Effector memory CD8-positive, alpha-beta T cell (primary cell): ENCODE measurements around the gene SLC25A38.
"Not testable (repeated sequence)": the region's sequence is repeated elsewhere in the genome, so short reads cannot be mapped to it uniquely, and the experiment has no call there.

Experiments used
- ATAC-seq: fragments of 150-1000 bp; cut with Tn5 transposase; replicated peaks from 2 replicates; pipeline ENCODE4 v1.10.0; 2021; ENCODE audit warnings: mild to moderate bottlenecking, moderate library complexity
- DNase-seq, 3 experiments: peaks; one replicate each; pipeline ENCODE4 v3.0.0; 2021
- H3K27ac Mint-ChIP-seq, 2 donors: one replicate each; pipeline ENCODE4 v1.8.0; 2022; ENCODE audit warnings: mild to moderate bottlenecking in 2 of 2, mixed read lengths in 2 of 2, moderate library complexity in 2 of 2
- H3K27me3 Mint-ChIP-seq, 2 donors: one replicate each; pipeline ENCODE4 v1.8.0; 2022; ENCODE audit warnings: mixed read lengths in 2 of 2
- H3K36me3 Mint-ChIP-seq: one replicate; pipeline ENCODE4 v1.8.0; 2022; ENCODE audit warnings: mild to moderate bottlenecking, moderate library complexity, mixed read lengths; ENCODE audit not compliant: insufficient read depth
- H3K4me1 Mint-ChIP-seq, 2 donors: one replicate each; pipeline ENCODE4 v1.8.0; 2022; ENCODE audit warnings: low read depth in 2 of 2, mixed read lengths in 2 of 2
- H3K4me3 Mint-ChIP-seq, 2 donors: one replicate each; pipeline ENCODE4 v1.8.0; 2022; ENCODE audit warnings: mild to moderate bottlenecking in 2 of 2, mixed read lengths in 2 of 2, moderate library complexity in 2 of 2
- H3K9me3 Mint-ChIP-seq, 2 donors: one replicate each; pipeline ENCODE4 v1.8.0; 2022; ENCODE audit warnings: mixed read lengths in 2 of 2

Gene SLC25A38

DNA sequence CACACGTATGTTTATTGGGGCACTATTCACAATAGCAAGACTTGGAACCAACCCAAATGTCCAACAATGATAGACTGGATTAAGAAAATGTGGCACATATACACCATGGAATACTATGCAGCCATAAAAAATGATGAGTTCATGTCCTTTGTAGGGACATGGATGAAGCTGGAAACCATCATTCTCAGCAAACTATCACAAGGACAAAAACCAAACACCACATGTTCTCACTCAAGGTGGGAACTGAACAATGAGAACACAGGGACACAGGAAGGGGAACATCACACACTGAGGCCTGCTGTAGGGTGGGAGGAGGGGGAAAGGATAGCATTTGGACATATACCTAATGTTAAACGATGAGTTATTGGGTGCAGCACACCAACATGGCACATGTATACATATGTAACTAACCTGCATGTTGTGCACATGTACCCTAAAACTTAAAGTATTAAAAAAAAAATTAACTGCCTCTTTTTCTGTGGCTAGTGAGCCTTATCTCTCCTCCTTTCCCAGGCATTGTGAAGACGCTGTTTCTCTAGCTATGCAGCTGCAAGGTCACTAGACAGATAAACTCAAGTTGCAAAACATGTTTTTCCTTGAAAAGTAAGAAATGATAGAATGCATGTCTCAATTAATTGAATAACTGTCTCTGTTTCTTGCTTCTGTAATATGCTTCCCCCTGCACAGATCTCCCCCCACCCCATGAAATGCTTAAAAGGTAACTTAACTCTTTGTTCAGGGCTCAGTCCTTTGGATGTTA is 29.8 kb upstream of the SLC25A38 start:
- DNase-seq, H3K9me3 Mint-ChIP-seq, H3K36me3 Mint-ChIP-seq, ATAC-seq, H3K27me3 Mint-ChIP-seq, H3K27ac Mint-ChIP-seq, H3K4me3 Mint-ChIP-seq: not testable (repeated sequence)
- peaks cover 8 to 11% of the 10 kb centered on the region in 2 donors for H3K4me1 Mint-ChIP-seq

GRCh38 chr3:39358333-39358732 is 24.8 kb upstream of the SLC25A38 start:
- ATAC-seq: peak; percentile 20
- no peak overlapping the region for H3K27ac Mint-ChIP-seq
- peaks cover 0 to 1% of the 10 kb centered on the region in 2 donors for H3K9me3 Mint-ChIP-seq
- peaks cover 29 to 43% of the 10 kb centered on the region in 2 donors for H3K4me1 Mint-ChIP-seq
- peaks cover 0 to 7% of the 10 kb centered on the region in 2 donors for H3K27me3 Mint-ChIP-seq
- H3K36me3 Mint-ChIP-seq: no peaks in the 10 kb centered on the region
- H3K4me3 Mint-ChIP-seq: no peak overlapping the region
- no peak for DNase-seq

DNA sequence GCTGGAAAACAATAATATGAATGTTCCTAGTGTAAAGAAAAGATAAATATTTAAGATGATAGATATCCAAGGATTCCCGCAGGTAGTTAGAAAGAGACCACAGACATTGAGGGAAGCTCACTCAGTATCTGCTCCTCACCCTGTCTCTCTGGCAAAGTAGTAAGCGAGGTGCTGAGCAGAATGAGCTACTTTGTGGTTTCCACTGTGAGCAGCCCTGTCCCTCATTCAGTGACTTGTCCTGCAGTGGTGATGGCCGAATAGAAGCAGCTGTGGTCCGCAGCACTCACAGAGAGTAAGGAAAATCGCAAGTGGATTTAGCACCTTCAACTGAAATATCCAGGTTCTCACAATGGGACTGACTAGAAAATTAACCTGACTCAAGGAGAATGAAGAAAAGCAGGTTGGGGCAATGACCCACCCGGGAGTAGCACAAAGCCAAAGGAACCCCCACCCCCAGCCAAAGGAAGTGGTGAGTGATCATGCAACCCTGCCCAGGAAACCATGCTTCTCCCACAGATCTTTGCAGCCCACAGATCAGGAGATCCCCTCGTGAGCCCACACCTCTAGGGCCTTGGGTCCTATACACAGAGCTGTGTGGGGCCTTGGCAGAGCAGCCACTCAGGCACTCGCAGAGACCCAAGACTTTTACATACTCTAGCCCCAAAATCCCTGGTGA is 21.8 kb upstream of the SLC25A38 start:
- peak overlapping the region; percentile 1 to 90 for H3K27ac Mint-ChIP-seq
- peak overlapping the region; percentile 9 to 61 for H3K4me3 Mint-ChIP-seq
- peaks cover 0 to 4% of the 10 kb centered on the region in 2 donors for H3K27me3 Mint-ChIP-seq
- DNase-seq (peak in 2 of 3 experiments; percentile 41), ATAC-seq (peak; percentile 95)
- H3K4me1 Mint-ChIP-seq: peaks cover 29 to 43% of the 10 kb centered on the region in 2 donors
- H3K9me3 Mint-ChIP-seq: peaks cover 0 to 1% of the 10 kb centered on the region in 2 donors
- no peaks in the 10 kb centered on the region for H3K36me3 Mint-ChIP-seq

- ATAC-seq (no peak), DNase-seq (no peak)
- Mint-ChIP-seq H3K9me3 (peaks cover 0 to 1% of the 10 kb centered on the region in 2 donors), H3K4me1 (peaks cover 29 to 42% of the 10 kb centered on the region in 2 donors), H3K27me3 (peaks cover 0 to 4% of the 10 kb centered on the region in 2 donors), H3K36me3 (no peaks in the 10 kb centered on the region), H3K27ac (peak overlapping the region; percentile 1 to 90), H3K4me3 (peak overlapping the region; percentile 1 to 61)
Observed at GRCh38 chr3:39362192-39362591, 21.0 kb upstream of the SLC25A38 start.

GRCh38 chr3:39362812-39363211 is 20.4 kb upstream of the SLC25A38 start:
- H3K27ac Mint-ChIP-seq: peak overlapping the region; percentile 1 to 90
- ATAC-seq: no peak
- no peak for DNase-seq
- no peak overlapping the region for H3K4me3 Mint-ChIP-seq
- peaks cover 0 to 4% of the 10 kb centered on the region in 2 donors for H3K27me3 Mint-ChIP-seq
- no peaks in the 10 kb centered on the region for H3K36me3 Mint-ChIP-seq
- peaks cover 0 to 1% of the 10 kb centered on the region in 2 donors for H3K9me3 Mint-ChIP-seq
- H3K4me1 Mint-ChIP-seq: peaks cover 23 to 35% of the 10 kb centered on the region in 2 donors

GRCh38 chr3:39370450-39370849 is 12.7 kb upstream of the SLC25A38 start:
- H3K9me3 Mint-ChIP-seq, H3K36me3 Mint-ChIP-seq, H3K4me3 Mint-ChIP-seq, H3K4me1 Mint-ChIP-seq, H3K27ac Mint-ChIP-seq, DNase-seq, ATAC-seq: not testable (repeated sequence)
- peaks cover 0 to 28% of the 10 kb centered on the region in 2 donors for H3K27me3 Mint-ChIP-seq

DNA sequence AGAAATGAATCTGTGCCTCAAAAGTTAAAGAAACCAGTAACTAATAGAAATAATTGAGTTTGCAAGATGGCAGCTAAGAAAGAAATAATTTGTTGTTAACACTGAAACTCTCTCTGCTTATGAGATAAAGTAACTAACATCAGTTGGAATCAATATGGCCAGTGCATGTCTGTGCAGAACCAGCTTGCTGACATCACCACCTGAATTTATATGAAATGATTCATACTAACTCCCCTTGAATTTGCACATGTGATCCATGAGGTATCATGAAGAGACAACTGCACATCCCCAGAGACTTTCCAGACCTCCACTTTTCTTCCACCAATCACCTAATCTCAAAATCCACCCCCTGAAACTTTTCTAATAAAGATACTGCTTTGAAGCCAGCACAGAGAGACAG is 10.3 kb upstream of the SLC25A38 start:
- H3K27me3 Mint-ChIP-seq: peaks cover 0 to 37% of the 10 kb centered on the region in 2 donors
- DNase-seq: no peak
- H3K4me3 Mint-ChIP-seq: no peak overlapping the region
- peaks cover 0 to 7% of the 10 kb centered on the region in 2 donors for H3K9me3 Mint-ChIP-seq
- no peaks in the 10 kb centered on the region for H3K36me3 Mint-ChIP-seq
- peaks cover 0 to 1% of the 10 kb centered on the region in 2 donors for H3K4me1 Mint-ChIP-seq
- no peak for ATAC-seq
- no peak overlapping the region for H3K27ac Mint-ChIP-seq

DNA sequence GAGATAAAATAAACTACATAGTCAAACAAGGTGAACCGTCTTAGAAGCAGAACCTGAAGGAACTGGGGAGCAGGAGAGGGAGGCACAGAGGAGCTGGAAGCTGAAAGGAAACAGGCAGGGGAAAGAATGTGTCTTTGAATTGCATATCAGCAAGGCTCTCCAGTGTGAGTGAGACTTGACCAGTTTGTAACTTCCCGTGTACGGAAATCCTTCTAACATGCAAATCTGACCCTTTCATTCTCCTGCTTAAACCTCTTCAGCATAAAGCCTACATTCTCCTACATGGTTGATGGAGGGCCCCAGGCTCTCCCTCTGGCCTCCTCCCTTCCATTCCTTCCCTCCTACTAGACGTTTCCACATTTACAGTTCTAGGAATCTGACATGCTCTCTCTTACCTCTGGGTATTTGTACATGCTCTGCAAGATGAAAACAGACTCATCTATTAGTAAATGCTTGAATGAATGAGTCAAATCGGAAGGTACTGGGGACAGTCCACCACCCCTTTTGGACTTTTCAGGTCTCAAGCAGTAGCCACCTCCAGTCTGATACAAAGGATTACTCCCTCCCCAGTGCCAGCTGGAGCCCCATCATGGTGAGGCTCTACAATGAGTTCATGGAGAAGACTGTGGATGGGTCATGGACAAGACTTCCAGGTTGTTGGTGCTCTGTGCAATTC is 6.1 kb upstream of the SLC25A38 start:
- no peak for ATAC-seq
- Mint-ChIP-seq H3K4me1 (peaks cover 4 to 5% of the 10 kb centered on the region in 2 donors), H3K9me3 (no peaks in the 10 kb centered on the region), H3K27me3 (peaks cover 0 to 21% of the 10 kb centered on the region in 2 donors), H3K27ac (no peak overlapping the region), H3K4me3 (no peak overlapping the region), H3K36me3 (peaks cover 2% of the 10 kb centered on the region)
- no peak for DNase-seq

DNA sequence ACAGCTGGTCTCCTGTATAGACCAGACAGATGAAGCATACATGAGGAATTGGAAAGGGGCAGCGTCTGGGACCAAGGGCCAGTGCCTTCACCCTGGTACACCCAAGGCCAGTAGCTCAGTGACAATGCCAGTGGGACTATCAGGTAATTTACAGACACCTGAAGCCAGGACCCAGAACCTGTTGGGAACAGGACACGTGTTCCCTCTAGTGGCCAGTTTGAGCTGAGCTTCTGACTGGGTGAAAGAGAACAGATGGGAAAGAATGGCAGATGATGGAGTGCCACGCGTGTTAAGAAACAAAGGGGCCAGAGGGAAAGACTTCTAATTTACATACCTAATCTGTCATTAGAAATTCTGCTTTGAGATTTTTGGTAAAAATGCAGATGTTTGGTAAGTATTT is 5.1 kb upstream of the SLC25A38 start:
- no peaks in the 10 kb centered on the region for H3K9me3 Mint-ChIP-seq
- peaks cover 4 to 5% of the 10 kb centered on the region in 2 donors for H3K4me1 Mint-ChIP-seq
- H3K4me3 Mint-ChIP-seq: no peak overlapping the region
- DNase-seq: peak; percentile 38 to 52 (median 45)
- no peak overlapping the region for H3K27ac Mint-ChIP-seq
- H3K27me3 Mint-ChIP-seq: peaks cover 0 to 12% of the 10 kb centered on the region in 2 donors
- ATAC-seq: peak; percentile 80
- H3K36me3 Mint-ChIP-seq: peaks cover 4% of the 10 kb centered on the region

GRCh38 chr3:39378957-39379777 is 4.0 kb upstream of the SLC25A38 start:
- no peak for DNase-seq
- Mint-ChIP-seq H3K27me3 (peaks cover 0 to 9% of the 10 kb centered on the region in 2 donors), H3K4me1 (peaks cover 11 to 12% of the 10 kb centered on the region in 2 donors), H3K27ac (no peak overlapping the region), H3K36me3 (peaks cover 15% of the 10 kb centered on the region), H3K9me3 (no peaks in the 10 kb centered on the region), H3K4me3 (no peak overlapping the region)
- no peak for ATAC-seq

GRCh38 chr3:39379778-39380155 is 3.4 kb upstream of the SLC25A38 start:
- Mint-ChIP-seq H3K4me3 (no peak overlapping the region), H3K9me3 (no peaks in the 10 kb centered on the region), H3K27me3 (peaks cover 0 to 9% of the 10 kb centered on the region in 2 donors), H3K27ac (peak overlapping the region in 1 of 2 donors; percentile 20), H3K36me3 (peaks cover 19% of the 10 kb centered on the region), H3K4me1 (peaks cover 12 to 13% of the 10 kb centered on the region in 2 donors)
- DNase-seq (no peak), ATAC-seq (no peak)

DNA sequence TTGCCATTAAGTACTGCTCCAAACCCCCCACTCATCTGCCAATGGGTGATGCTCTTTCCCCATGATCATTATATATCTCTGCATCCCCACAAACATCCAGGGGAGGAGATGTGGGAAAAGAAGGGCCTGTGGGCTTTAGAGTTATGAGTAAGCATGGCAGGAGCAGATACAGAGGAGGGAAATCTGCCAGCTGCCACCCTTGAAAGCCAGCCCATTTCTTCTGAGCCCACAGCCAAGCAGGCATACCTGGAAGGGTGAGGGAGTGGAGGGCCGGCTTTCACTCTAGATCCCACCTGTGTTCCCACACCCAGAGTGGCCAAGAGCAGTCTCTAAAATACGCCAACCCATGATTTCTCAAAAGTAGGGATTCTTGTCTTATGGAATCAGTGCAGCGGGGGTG is 1.7 kb upstream of the SLC25A38 start:
- Mint-ChIP-seq H3K36me3 (peaks cover 26% of the 10 kb centered on the region), H3K4me1 (peaks cover 23 to 24% of the 10 kb centered on the region in 2 donors), H3K9me3 (no peaks in the 10 kb centered on the region), H3K4me3 (peak overlapping the region in 1 of 2 donors; percentile 10), H3K27ac (peak overlapping the region in 1 of 2 donors; percentile 99), H3K27me3 (peaks cover 0 to 5% of the 10 kb centered on the region in 2 donors)
- no peak for DNase-seq
- ATAC-seq: no peak
